ENCODE data around the gene CALN1.
"Not testable (repeated sequence)": the region's sequence is repeated elsewhere in the genome, so short reads cannot be mapped to it uniquely, and the experiment has no call there.

The CALN1 gene

GRCh38 chr7:72409638-72410015 is 2.5 kb downstream of the CALN1 start:
- no peak for DNase-seq (ENCODE audit: low read depth in 2 of 2, low spot score in 1 of 2)

- DNase-seq (ENCODE audit: low read depth in 2 of 2, low spot score in 1 of 2), result no peak
These were observed 3.0 kb downstream of the CALN1 start for GRCh38 chr7:72408966-72409637.

- DNase-seq (ENCODE audit: low read depth in 2 of 2, low spot score in 1 of 2), result no peak
These were observed 5.2 kb downstream of the CALN1 start for GRCh38 chr7:72406820-72407403.

GRCh38 chr7:72405871-72406270 is 6.3 kb downstream of the CALN1 start:
- no peak for DNase-seq (ENCODE audit: low read depth in 2 of 2, low spot score in 1 of 2)

- no peak for DNase-seq (ENCODE audit: low read depth in 2 of 2, low spot score in 1 of 2)
These were observed 6.7 kb downstream of the CALN1 start for GRCh38 chr7:72405418-72405817.

- no peak for DNase-seq (ENCODE audit: low read depth in 2 of 2, low spot score in 1 of 2)
These were observed 7.4 kb downstream of the CALN1 start for GRCh38 chr7:72404743-72405142.

DNA sequence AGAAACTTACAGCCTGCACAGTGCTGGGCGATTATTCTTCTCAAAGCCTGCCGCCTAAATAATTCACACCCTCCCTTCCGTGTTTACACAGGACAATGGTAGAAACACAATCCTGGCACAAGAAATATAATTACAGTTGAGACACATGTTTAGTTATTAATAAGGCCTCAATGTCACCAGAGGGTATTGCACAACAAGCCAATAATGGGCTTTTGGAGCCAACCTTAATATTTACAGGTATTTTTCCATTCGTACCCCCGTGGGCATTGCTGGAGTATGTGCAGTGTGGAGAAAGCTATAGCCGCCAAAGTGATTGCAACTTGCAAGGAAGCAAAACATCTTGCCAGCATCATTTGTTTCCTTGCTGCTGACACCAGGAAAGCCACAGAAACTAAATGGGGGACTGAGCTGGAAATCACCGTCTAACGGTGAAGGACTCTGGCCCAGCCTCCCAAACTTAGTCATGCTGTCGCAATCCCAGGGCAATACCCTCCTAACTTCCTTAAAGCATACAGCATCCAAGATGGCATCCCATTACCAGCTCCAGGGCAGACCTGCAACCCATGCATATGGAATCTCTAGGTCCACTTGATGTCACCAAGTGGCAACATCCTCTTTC is 8.6 kb downstream of the CALN1 start:
- DNase-seq (ENCODE audit: low read depth in 2 of 2, low spot score in 1 of 2), result no peak

DNA sequence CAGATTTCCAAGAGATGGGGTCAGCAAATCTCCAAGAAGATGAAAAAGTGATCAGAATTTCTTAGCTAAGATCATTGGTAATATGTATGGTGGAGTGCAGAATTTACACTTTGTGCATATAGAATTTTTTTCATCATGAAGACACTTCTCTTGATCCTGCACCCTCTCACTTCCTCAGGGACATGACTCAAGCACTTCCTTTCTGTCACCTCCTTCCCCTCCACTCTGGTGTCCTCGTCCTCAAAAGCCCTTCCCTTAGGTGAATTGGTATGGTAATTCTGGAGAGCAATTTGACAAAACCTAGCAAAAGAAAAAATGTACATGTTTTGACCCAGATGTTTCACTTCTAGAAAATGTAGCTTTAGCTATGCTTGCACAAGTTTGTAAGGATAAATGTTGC is 18.1 kb downstream of the CALN1 start:
- DNase-seq (ENCODE audit: low read depth in 2 of 2, low spot score in 1 of 2), result no peak

GRCh38 chr7:72391821-72392377 is 20.2 kb downstream of the CALN1 start:
- DNase-seq (ENCODE audit: low read depth in 2 of 2, low spot score in 1 of 2), result no peak

- no peak for DNase-seq (ENCODE audit: low read depth in 2 of 2, low spot score in 1 of 2)
These were observed 26.0 kb downstream of the CALN1 start for GRCh38 chr7:72386118-72386517.

DNA sequence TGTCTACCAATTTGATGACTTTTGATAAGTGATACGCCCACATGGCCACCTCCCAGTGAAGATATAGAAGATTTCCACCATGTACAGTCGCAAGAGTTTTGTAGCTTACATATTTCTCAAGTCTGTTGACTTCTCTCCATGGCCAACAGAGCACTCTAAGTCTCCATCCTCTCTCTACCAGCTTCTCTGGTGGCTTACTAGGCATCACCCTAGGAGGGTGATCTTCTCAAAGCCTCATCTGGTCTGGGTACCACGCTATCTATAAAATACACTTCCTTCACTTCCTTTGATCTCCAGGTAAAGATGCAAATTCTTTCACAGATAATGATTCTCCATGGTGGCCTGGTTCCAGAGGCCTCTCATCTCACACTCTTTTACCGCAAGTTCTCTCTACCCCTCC is 49.9 kb downstream of the CALN1 start:
- no peak for DNase-seq (ENCODE audit: low read depth in 2 of 2, low spot score in 1 of 2)

DNA sequence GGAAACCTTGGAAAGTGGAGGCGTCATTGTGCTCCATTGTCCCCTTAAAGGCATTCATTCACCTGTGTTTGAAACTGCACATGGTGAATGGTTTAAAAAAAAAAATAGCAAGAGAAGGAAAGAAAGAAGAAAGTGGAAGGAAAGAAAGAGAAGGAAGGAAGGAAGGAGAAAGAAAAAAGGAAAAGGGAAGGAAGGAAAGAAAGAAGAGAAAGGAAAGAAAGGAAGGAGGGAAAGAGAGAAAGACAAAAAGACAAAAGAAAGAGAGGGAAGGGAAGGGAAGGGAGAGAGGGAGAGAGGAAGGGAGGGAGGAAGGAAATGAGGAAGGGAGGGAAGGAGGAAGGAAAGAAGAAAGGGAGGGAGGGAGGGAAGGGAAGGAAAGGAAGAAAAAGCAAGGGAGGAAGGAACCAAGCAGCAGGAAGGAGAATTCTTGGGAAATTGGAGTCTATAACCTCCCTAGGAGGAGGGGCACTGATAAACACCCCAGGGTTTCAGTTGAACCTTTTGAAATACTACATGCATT is 66.9 kb downstream of the CALN1 start:
- no peak for DNase-seq (ENCODE audit: low read depth in 2 of 2, low spot score in 1 of 2)

- no peak for DNase-seq (ENCODE audit: low read depth in 2 of 2, low spot score in 1 of 2)
These were observed 68.1 kb downstream of the CALN1 start for GRCh38 chr7:72343991-72344390.

GRCh38 chr7:72343354-72343753 is 68.8 kb downstream of the CALN1 start:
- DNase-seq (ENCODE audit: low read depth in 2 of 2, low spot score in 1 of 2), result not testable (repeated sequence)

DNA sequence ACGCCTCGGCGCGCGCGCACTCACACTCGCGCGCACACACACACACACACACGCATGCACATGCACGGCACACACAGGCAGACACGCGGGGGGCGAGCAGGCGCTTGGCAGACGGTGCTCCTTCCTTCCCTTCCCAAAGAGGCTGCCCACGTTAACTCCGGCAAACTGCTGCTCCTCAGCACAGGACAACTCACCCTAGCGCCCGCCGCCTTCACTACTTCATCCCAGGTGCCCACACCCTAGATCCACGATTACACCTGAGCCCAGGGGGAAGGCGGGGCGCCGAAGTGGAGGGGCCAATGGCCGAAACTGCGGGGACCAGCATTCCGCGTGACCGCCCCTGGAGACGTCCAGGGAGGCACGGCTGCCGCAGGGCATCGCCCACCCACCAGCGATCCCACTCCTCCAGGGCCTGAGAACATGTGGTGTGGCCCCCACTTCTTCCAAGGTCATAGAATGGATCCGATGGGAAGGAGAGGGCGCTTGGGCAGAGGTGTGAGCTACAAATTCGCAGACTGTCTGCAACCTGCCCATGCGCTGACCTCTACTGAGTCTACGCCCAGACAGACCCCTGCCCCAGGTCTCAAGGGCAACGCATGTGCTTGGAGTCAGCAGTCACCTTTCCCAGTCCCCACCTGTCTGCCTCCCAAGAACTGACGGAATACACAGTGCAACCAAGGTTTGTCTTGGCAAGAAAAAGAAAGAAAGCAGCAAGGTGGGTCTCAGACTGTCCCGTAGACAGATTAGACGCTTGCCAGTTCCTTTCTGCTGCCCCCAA is 74.6 kb downstream of the CALN1 start:
- DNase-seq (ENCODE audit: low read depth in 2 of 2, low spot score in 1 of 2), result no peak

- no peak for DNase-seq (ENCODE audit: low read depth in 2 of 2, low spot score in 1 of 2)
These were observed 75.3 kb downstream of the CALN1 start for GRCh38 chr7:72336632-72337389.

DNA sequence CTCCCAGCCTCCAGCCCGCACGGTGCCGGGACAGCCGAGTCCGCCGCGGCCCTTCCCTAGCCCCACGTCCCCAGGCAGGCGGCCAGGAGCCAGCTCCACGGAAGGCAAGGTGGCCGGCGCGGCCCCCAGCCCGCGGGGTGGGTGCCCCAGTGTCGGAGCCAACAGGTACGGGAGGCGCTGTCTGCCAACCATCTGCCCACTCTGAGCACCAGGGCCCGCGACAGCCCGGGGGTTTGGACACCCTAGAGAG is 75.8 kb downstream of the CALN1 start:
- no peak for DNase-seq (ENCODE audit: low read depth in 2 of 2, low spot score in 1 of 2)

- no peak for DNase-seq (ENCODE audit: low read depth in 2 of 2, low spot score in 1 of 2)
These were observed 76.4 kb downstream of the CALN1 start for GRCh38 chr7:72335561-72336381.

- no peak for DNase-seq (ENCODE audit: low read depth in 2 of 2, low spot score in 1 of 2)
These were observed 77.4 kb downstream of the CALN1 start for GRCh38 chr7:72334698-72335097.

DNA sequence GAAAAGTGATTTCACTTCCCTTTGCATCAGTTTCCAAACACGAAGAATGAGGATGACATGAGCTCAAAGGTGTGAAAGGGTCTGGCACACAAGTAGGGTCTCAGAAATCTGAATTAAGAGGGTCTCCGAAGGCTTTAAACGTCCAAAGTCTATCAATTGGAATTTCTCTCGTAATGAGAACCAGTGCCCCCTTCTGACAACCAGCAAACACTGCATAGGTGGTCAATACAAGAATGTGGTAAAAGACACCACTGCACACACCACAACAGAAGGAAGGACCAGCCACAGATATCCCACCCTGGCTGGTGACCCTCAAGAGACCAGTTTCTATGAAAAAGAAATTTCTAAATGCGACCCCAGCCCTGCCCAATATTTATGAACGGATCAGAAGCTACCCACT is 78.1 kb downstream of the CALN1 start:
- DNase-seq (ENCODE audit: low read depth in 2 of 2, low spot score in 1 of 2), result no peak

Data from stimulated activated CD8-positive, alpha-beta memory T cell treated with anti-CD3 and anti-CD28 coated beads, Interleukin-4, amount 100 ng/mL, for 4 hours (primary cell).